ENCODE data around the gene PAX1. TPM values are rescaled to one million over a fixed set of nuclear protein-coding genes. Genes with fewer than 3 reads are reported as not detected.

The PAX1 gene
- total RNA-seq, 1 experiment from 2014 or later = 0.09 TPM

- no peak for DNase-seq (ENCODE audit: low spot score)
- Histone ChIP-seq H3K36me3 (ENCODE audit: insufficient read depth, low read length, poor library complexity, severe bottlenecking) (no peaks in the 10 kb centered on the region), H3K4me1 (ENCODE audit: insufficient read depth, low read length, poor library complexity, severe bottlenecking) (peaks cover 3% of the 10 kb centered on the region), H3K4me3 (ENCODE audit: low read depth, low read length, poor library complexity, severe bottlenecking) (no peak overlapping the region), H3K9me3 (ENCODE audit: low read depth, low read length, poor library complexity, severe bottlenecking) (no peaks in the 10 kb centered on the region), H3K27ac (ENCODE audit: low read depth, low read length, poor library complexity, severe bottlenecking) (no peak overlapping the region), H3K27me3 (replicated peaks; ENCODE audit: insufficient read depth, low read depth, low read length, poor library complexity) (peaks cover 94% of the 10 kb centered on the region)
- TF ChIP-seq CTCF (conservative IDR thresholded peaks at IDR 0.05; ENCODE audit: low read depth, low read length) (no peak), EZH2 (IDR thresholded peaks at IDR 0.05; ENCODE audit: borderline replicate concordance, low read depth, low read length, poor library complexity, severe bottlenecking) (no peak)
- ChIA-PET POLR2A (ENCODE audit: low non-redundant PET) (no interaction called here), CTCF (no interaction called here)
- intact Hi-C loops (cut with micrococcal nuclease; ENCODE audit: unreplicated experiment) = no loop called here
- BruUV-seq (replicated peaks) = no TSS peak
These were observed 2.7 kb downstream of the PAX1 start for GRCh38 chr20:21707999-21708737.

- Histone ChIP-seq H3K27ac (ENCODE audit: low read depth, low read length, poor library complexity, severe bottlenecking) (no peak overlapping the region), H3K36me3 (ENCODE audit: insufficient read depth, low read length, poor library complexity, severe bottlenecking) (no peaks in the 10 kb centered on the region), H3K4me3 (ENCODE audit: low read depth, low read length, poor library complexity, severe bottlenecking) (no peak overlapping the region), H3K27me3 (replicated peaks; ENCODE audit: insufficient read depth, low read depth, low read length, poor library complexity) (peaks cover 94% of the 10 kb centered on the region), H3K9me3 (ENCODE audit: low read depth, low read length, poor library complexity, severe bottlenecking) (no peaks in the 10 kb centered on the region), H3K4me1 (ENCODE audit: insufficient read depth, low read length, poor library complexity, severe bottlenecking) (peaks cover 3% of the 10 kb centered on the region)
- BruUV-seq (replicated peaks) = no TSS peak
- no peak for TF ChIP-seq CTCF (conservative IDR thresholded peaks at IDR 0.05; ENCODE audit: low read depth, low read length)
- TF ChIP-seq EZH2 (IDR thresholded peaks at IDR 0.05; ENCODE audit: borderline replicate concordance, low read depth, low read length, poor library complexity, severe bottlenecking) = no peak
- no peak for DNase-seq (ENCODE audit: low spot score)
- intact Hi-C loops (cut with micrococcal nuclease; ENCODE audit: unreplicated experiment) = no loop called here
- ChIA-PET CTCF (no interaction called here), POLR2A (ENCODE audit: low non-redundant PET) (no interaction called here)
These were observed 3.5 kb downstream of the PAX1 start for GRCh38 chr20:21708738-21709534.

GRCh38 chr20:21709535-21709904 is 4.1 kb downstream of the PAX1 start:
- Histone ChIP-seq H3K9me3 (ENCODE audit: low read depth, low read length, poor library complexity, severe bottlenecking) (no peaks in the 10 kb centered on the region), H3K27ac (ENCODE audit: low read depth, low read length, poor library complexity, severe bottlenecking) (no peak overlapping the region), H3K36me3 (ENCODE audit: insufficient read depth, low read length, poor library complexity, severe bottlenecking) (no peaks in the 10 kb centered on the region), H3K4me3 (ENCODE audit: low read depth, low read length, poor library complexity, severe bottlenecking) (no peak overlapping the region), H3K27me3 (replicated peaks; ENCODE audit: insufficient read depth, low read depth, low read length, poor library complexity) (peaks cover 94% of the 10 kb centered on the region), H3K4me1 (ENCODE audit: insufficient read depth, low read length, poor library complexity, severe bottlenecking) (peaks cover 3% of the 10 kb centered on the region)
- ChIA-PET POLR2A (ENCODE audit: low non-redundant PET) (no interaction called here), CTCF (no interaction called here)
- no peak for DNase-seq (ENCODE audit: low spot score)
- TF ChIP-seq EZH2 (IDR thresholded peaks at IDR 0.05; ENCODE audit: borderline replicate concordance, low read depth, low read length, poor library complexity, severe bottlenecking) = no peak
- TF ChIP-seq CTCF (conservative IDR thresholded peaks at IDR 0.05; ENCODE audit: low read depth, low read length) = no peak
- intact Hi-C loops (cut with micrococcal nuclease; ENCODE audit: unreplicated experiment) = no loop called here
- BruUV-seq (replicated peaks) = no TSS peak

All from A673 (cell line).